HG02884 (cell line): Measurements from ENCODE around the gene CEP128.
"Not testable (repeated sequence)": the region's sequence is repeated elsewhere in the genome, so short reads cannot be mapped to it uniquely, and the experiment has no call there.

ENCODE experiments used
- ATAC-seq: cut with Tn5 transposase; IDR thresholded peaks from one replicate; pipeline ENCODE4 v1.9.1; 2021; ENCODE audit warnings: mild to moderate bottlenecking, moderate library complexity; ENCODE audit not compliant: unreplicated experiment

CEP128 gene

GRCh38 chr14:80954687-80955299 lies 13.3 kb upstream of the CEP128 start:
- ATAC-seq: no peak

GRCh38 chr14:80953211-80953610 lies 11.7 kb upstream of the CEP128 start:
- not testable (repeated sequence) for ATAC-seq

GRCh38 chr14:80951491-80951890 lies 10.0 kb upstream of the CEP128 start:
- ATAC-seq: no peak

- ATAC-seq: no peak
Measured at GRCh38 chr14:80948291-80948690, 6.8 kb upstream of the CEP128 start.

GRCh38 chr14:80946797-80947196 lies 5.3 kb upstream of the CEP128 start:
- no peak for ATAC-seq

- ATAC-seq: no peak
Measured at GRCh38 chr14:80946187-80946586, 4.6 kb upstream of the CEP128 start.

- ATAC-seq: no peak
Measured at GRCh38 chr14:80944861-80945617, 3.5 kb upstream of the CEP128 start.

- peak; percentile 5 for ATAC-seq
Measured at GRCh38 chr14:80942191-80942600, 658 bp upstream of the CEP128 start.

- ATAC-seq: no peak
Measured at GRCh38 chr14:80940146-80940545, 1.4 kb downstream of the CEP128 start.

- ATAC-seq: no peak
Measured at GRCh38 chr14:80933686-80934085, 7.9 kb downstream of the CEP128 start.

GRCh38 chr14:80933282-80933681 lies 8.3 kb downstream of the CEP128 start:
- ATAC-seq: no peak

GRCh38 chr14:80930836-80931389 lies 10.6 kb downstream of the CEP128 start:
- peak; percentile 98 for ATAC-seq

- no peak for ATAC-seq
Measured at GRCh38 chr14:80930095-80930494, 11.4 kb downstream of the CEP128 start.

- ATAC-seq: no peak
Measured at GRCh38 chr14:80927083-80927989, 14.2 kb downstream of the CEP128 start.

GRCh38 chr14:80926397-80927082 lies 15.0 kb downstream of the CEP128 start:
- no peak for ATAC-seq

- no peak for ATAC-seq
Measured at GRCh38 chr14:80924365-80925103, 17.0 kb downstream of the CEP128 start.

- ATAC-seq: no peak
Measured at GRCh38 chr14:80923368-80923767, 18.2 kb downstream of the CEP128 start.

GRCh38 chr14:80919622-80920021 lies 21.9 kb downstream of the CEP128 start:
- ATAC-seq: no peak

- not testable (repeated sequence) for ATAC-seq
Measured at GRCh38 chr14:80912013-80912412, 29.5 kb downstream of the CEP128 start.

GRCh38 chr14:80906946-80907345 lies 34.6 kb downstream of the CEP128 start:
- ATAC-seq: no peak
